Heart right ventricle (tissue), 16 donors: ENCODE results near the gene UBE2QL1. TPM values are rescaled to one million over a fixed set of nuclear protein-coding genes. Genes with fewer than 3 reads are reported as not detected.

Experiments used
- ATAC-seq, 8 donors: fragments of 200-7000 bp; cut with Tn5 transposase; one replicate each; pipeline ENCODE4 v1.9.1; 2020; ENCODE audit warnings: mild to moderate bottlenecking in 8 of 8, moderate library complexity in 8 of 8, moderate number of reproducible peaks in 1 of 8
- DNase-seq, 2 donors: peaks; one replicate each; pipeline ENCODE4 v3.0.0-alpha.2; 2020
- H3K27ac ChIP-seq, 10 donors: fragments of 200-600 bp; sonication (generic) in 2 of 10; one replicate each; pipeline versions ENCODE4 v1.5.0 to v1.8.0; 2020 to 2022; ENCODE audit warnings: mild to moderate bottlenecking in 3 of 10
- H3K27me3 ChIP-seq, 7 donors: fragments of 200-600 bp; one replicate each; pipeline ENCODE4 v1.8.0; 2021 to 2022; ENCODE audit warnings: mild to moderate bottlenecking in 2 of 7
- H3K36me3 ChIP-seq, 9 donors: fragments of 200-600 bp; sonication (generic) in 1 of 9; one replicate each; pipeline versions ENCODE4 v1.5.0 to v1.8.0; 2020 to 2022; ENCODE audit warnings: mild to moderate bottlenecking in 2 of 9
- H3K4me1 ChIP-seq, 9 donors: fragments of 200-600 bp; sonication (generic) in 1 of 9; one replicate each; pipeline versions ENCODE4 v1.5.0 to v1.8.0; 2020 to 2022; ENCODE audit warnings: mild to moderate bottlenecking in 4 of 9
- H3K4me3 ChIP-seq, 10 donors: fragments of 200-600 bp; sonication (generic) in 2 of 10; one replicate each; pipeline versions ENCODE4 v1.5.0 to v1.8.0; 2020 to 2022; ENCODE audit warnings: mild to moderate bottlenecking in 7 of 10, moderate library complexity in 2 of 10
- H3K9me3 ChIP-seq, 11 donors: fragments of 200-600 bp in 10 of 11; sonication (generic) in 2 of 11; one replicate each; pipeline versions ENCODE4 v1.5.0 to v1.8.0; 2013 to 2022; ENCODE audit warnings: mild to moderate bottlenecking in 2 of 11, control low read depth in 1 of 11, moderate library complexity in 1 of 11
- WGBS, 2 donors: extraction: QIAGEN DNeasy Blood & Tissue Kit; methylation state at CpG; one replicate each; pipeline ENCODE4 v1.1.7; 2013; ENCODE audit warnings: inconsistent platforms in 1 of 2; 5-methylcytosine and 5-hydroxymethylcytosine counted together
- intact Hi-C, 10 donors: fragments of 100-400 bp; cut with DNase I; formaldehyde crosslinking; loops; one replicate each; pipeline versions ENCODE4 v1.11.1 to v1.14.2; 2022
- polyA plus RNA-seq, 2 donors: library from polyadenylated mRNA; stranded (reverse); fragments of 200-250 nt; gene quantifications; one replicate each; pipeline ENCODE4 v1.2.3, GENCODE V29; 2013
- total RNA-seq, 10 donors: library from RNA; stranded (reverse); fragmentation: NEBNext Ultra II Directional in 3 of 10; extraction: Animal tissue kit (Norgen Biotek cat#: 25700) in 3 of 10; gene quantifications; one replicate each; pipeline versions ENCODE4 v1.2.1 to v1.2.4, GENCODE V29; 2021 to 2023
- TF ChIP-seq, protein P1 (sequence below), 9 donors: fragments of 200-600 bp; sonication (generic) in 2 of 9; IDR thresholded peaks; one replicate each; pipeline versions ENCODE4 v1.5.0 to v1.8.0; 2021 to 2022; ENCODE audit warnings: antibody characterized with exemption in 9 of 9, mild to moderate bottlenecking in 5 of 9, moderate library complexity in 1 of 9
- donor health status: Arrhythmogenic right ventricular cardiomyopathy.
- donor health status: ischemic (EF 13 %, LVEDD 7.1; RV severe dilation, severe dysfunction).
- donor health status: healthy with polysubstance abuse.
- donor health status: DM: no; HTN: yes; CAD: no.
- donor health status: DM: no; HTN: no; CAD: no.
- donor health status: ischemic (EF 25% LVEDD 6.9; RV normal size, moderate dysfunction).
- donor health status: ischemic (EF 25% LVEDD 5.7; RV mildly dilated, moderate dysfunction).
- donor health status: healthy.
- donor health status: DM: yes; HTN: yes; CAD: no.
- donor health status: Ischemic cardiomyopathy.
- donor health status: ischemic (EF 35%, LVEDD 5.7; RV mildly dilated, moderate dysfunction).
- donor health status: nonischemic (EF 11% LVEDD 7.7; RV severe dilation, severe dysfunction).
- donor health status: DM: yes; HTN: yes; CAD: no.
- donor health status: PGD.
- donor health status: ischemic (EF 29% LVEDD 5.4; RV normal size, mild dysfunction).
- donor health status: nonischemic (EF 23%, LVEDD 6.1; RV moderate dilation, normal function).

Gene UBE2QL1
- total and polyA plus RNA-seq, 12 donors: 8.9 to 26.3 (median 18.1) TPM

DNA sequence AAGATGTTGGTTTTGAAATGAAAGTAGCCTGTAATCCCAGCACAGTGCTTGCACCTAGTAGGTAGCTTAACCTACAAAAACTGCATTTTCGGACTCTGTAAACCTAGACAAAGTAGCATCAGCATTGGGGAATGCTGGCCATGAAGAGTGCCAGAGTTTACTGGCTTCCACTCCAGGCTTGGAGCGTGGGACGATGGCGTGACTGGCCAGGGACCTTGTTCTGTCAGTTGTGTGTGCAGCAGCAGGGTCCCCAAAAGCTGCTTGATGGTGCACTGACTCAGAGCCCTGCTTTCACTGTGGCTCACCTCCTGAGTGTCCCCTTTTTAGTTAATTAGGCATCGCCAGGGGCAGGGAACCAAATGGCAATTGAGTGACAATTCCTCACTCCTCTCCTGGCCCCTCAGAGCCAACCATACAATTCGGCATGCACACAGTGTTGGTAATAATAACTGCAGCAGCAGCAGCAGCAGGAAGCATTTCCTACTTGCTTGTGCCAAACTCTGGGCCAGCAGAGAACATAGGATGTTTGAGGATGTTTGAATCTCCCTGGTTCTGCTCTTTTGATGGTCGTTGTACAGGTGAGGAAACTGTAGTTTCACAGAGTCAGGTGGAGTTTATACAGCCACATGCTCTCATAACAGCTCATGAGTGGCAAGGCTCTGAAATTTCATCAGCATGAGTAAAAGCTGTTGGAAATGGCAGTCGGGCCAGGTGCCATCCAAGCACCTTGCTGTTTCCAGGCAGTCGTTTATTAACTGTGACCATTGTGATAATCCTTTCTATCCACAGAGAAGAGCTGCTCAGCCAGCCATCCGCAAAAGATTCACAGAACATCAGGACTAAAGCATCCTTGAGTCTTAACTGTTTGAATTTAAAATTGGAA is 4.2 kb downstream of the UBE2QL1 start:
- intact Hi-C loops: loop anchor here in 1 of 10 donors (5.0 kb wide), 1 partner anchor 76 kb away; the partner anchor contains the start of gene MED10
- Histone ChIP-seq H3K9me3 (no peaks in the 10 kb centered on the region), H3K4me3 (peak overlapping the region in 6 of 10 donors; percentile 2 to 69 (median 42)), H3K27ac (peak overlapping the region; percentile 40 to 93 (median 82)), H3K4me1 (peaks cover 0 to 52% (median 19%) of the 10 kb centered on the region in 9 donors), H3K27me3 (peaks cover 0 to 52% (median 24%) of the 10 kb centered on the region in 7 donors), H3K36me3 (no peaks in the 10 kb centered on the region)
- TF ChIP-seq, protein P1, sequence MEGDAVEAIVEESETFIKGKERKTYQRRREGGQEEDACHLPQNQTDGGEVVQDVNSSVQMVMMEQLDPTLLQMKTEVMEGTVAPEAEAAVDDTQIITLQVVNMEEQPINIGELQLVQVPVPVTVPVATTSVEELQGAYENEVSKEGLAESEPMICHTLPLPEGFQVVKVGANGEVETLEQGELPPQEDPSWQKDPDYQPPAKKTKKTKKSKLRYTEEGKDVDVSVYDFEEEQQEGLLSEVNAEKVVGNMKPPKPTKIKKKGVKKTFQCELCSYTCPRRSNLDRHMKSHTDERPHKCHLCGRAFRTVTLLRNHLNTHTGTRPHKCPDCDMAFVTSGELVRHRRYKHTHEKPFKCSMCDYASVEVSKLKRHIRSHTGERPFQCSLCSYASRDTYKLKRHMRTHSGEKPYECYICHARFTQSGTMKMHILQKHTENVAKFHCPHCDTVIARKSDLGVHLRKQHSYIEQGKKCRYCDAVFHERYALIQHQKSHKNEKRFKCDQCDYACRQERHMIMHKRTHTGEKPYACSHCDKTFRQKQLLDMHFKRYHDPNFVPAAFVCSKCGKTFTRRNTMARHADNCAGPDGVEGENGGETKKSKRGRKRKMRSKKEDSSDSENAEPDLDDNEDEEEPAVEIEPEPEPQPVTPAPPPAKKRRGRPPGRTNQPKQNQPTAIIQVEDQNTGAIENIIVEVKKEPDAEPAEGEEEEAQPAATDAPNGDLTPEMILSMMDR (IDR thresholded peaks at IDR 0.05): no peak
- DNase-seq (peak in 1 of 2 donors; percentile 48), ATAC-seq (peak in 7 of 8 donors; percentile 9 to 56 (median 40))
- WGBS, 2 donors: 35 to 41% methylated on average over 10 of the region's 10 CpGs

DNA sequence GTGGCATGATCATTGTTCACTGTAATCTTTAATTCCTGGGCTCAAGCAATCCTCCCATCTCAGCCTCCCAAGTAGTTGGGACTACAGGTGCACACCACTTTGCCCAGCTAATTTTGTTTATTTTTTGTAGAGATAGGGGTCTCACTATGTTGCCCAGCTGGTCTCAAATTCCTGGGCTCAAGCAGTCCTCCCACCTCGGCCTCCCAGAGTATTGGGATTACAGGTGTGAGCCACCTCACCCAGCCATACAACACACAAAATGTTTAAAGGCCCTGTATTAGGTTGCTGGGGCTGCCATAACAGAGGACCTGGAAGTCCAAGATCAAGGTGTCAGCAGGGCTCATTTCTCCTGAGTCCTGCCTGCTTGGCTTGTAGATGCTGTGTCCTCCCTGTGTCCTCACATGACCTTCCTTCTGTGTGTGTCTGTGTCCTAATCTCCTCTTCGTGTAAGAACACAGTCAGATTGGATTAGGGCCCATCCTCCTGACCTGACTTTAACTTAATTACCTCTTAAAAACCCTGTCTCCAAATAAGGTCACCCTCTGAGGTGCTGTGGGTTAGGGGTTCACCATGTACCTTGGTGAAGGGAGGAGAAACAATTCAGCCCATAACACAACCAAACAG is 5.4 kb downstream of the UBE2QL1 start:
- Histone ChIP-seq H3K4me3 (peak overlapping the region in 2 of 10 donors; percentile 3 to 16), H3K36me3 (no peaks in the 10 kb centered on the region), H3K9me3 (no peaks in the 10 kb centered on the region), H3K4me1 (peaks cover 0 to 54% (median 29%) of the 10 kb centered on the region in 9 donors), H3K27ac (peak overlapping the region; percentile 47 to 93 (median 82)), H3K27me3 (peaks cover 0 to 50% (median 22%) of the 10 kb centered on the region in 7 donors)
- peak in 3 of 8 donors; percentile 10 to 33 (median 17) for ATAC-seq
- TF ChIP-seq, protein P1 (IDR thresholded peaks at IDR 0.05): no peak
- intact Hi-C loops: loop anchor here in 1 of 10 donors (5.0 kb wide), 1 partner anchor 77 kb away; the partner anchor contains the start of gene MED10
- WGBS, 2 donors: 39 to 53% methylated on average over 2 of the region's 2 CpGs
- no peak for DNase-seq

- WGBS, 2 donors: 30 to 51% methylated on average over 12 of the region's 12 CpGs
- TF ChIP-seq, protein P1 (IDR thresholded peaks at IDR 0.05): no peak
- Histone ChIP-seq H3K27me3 (peaks cover 0 to 46% (median 19%) of the 10 kb centered on the region in 7 donors), H3K4me1 (peaks cover 0 to 57% (median 31%) of the 10 kb centered on the region in 9 donors), H3K27ac (peak overlapping the region; percentile 49 to 93 (median 82)), H3K36me3 (no peaks in the 10 kb centered on the region), H3K4me3 (peak overlapping the region in 2 of 10 donors; percentile 3 to 16), H3K9me3 (no peaks in the 10 kb centered on the region)
- intact Hi-C loops: loop anchor here in 1 of 10 donors (5.0 kb wide), 1 partner anchor 77 kb away; the partner anchor contains the start of gene MED10
- ATAC-seq (peak; percentile 73 to 95 (median 86)), DNase-seq (peak in 1 of 2 donors; percentile 58)
Observed at GRCh38 chr5:6454628-6455053, 6.0 kb downstream of the UBE2QL1 start.
